ENCODE measurements around the gene TEKTIP1.

The TEKTIP1 gene

DNA sequence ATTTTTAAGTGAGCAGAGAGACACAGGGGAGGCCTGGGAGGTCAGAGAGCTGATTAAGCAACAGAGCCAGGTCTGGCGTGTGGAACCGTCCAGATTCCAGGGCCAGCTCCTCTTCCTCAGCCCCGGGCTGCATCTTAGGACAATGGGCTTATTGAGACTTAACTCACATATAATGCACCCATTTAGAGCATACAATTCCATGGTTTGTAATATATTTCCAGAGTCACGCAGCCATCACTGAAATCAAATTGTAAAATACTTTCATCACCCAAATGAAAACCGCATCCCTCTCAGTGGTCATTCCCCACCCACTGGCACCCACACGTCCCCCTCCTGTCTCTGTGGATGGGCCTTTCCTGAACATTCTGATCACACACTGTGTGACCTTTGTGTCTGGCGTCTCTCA lies 31.6 kb downstream of the TEKTIP1 start:
- POLR2A ChIA-PET (ENCODE audit: low non-redundant PET) = no interaction called here
- CTCF ChIA-PET = interaction anchor here (0.7 kb wide), 1 partner anchor 14 kb away, joined by 5 read pairs; no protein-coding TSS in a partner anchor
- TF ChIP-seq, protein P1, sequence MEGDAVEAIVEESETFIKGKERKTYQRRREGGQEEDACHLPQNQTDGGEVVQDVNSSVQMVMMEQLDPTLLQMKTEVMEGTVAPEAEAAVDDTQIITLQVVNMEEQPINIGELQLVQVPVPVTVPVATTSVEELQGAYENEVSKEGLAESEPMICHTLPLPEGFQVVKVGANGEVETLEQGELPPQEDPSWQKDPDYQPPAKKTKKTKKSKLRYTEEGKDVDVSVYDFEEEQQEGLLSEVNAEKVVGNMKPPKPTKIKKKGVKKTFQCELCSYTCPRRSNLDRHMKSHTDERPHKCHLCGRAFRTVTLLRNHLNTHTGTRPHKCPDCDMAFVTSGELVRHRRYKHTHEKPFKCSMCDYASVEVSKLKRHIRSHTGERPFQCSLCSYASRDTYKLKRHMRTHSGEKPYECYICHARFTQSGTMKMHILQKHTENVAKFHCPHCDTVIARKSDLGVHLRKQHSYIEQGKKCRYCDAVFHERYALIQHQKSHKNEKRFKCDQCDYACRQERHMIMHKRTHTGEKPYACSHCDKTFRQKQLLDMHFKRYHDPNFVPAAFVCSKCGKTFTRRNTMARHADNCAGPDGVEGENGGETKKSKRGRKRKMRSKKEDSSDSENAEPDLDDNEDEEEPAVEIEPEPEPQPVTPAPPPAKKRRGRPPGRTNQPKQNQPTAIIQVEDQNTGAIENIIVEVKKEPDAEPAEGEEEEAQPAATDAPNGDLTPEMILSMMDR (conservative IDR thresholded peaks at IDR 0.05; ENCODE audit: low read depth) = no peak
- peak overlapping the region; percentile 81 for H3K27ac ChIP-seq
- no peak for DNase-seq (ENCODE audit: low spot score)

DNA sequence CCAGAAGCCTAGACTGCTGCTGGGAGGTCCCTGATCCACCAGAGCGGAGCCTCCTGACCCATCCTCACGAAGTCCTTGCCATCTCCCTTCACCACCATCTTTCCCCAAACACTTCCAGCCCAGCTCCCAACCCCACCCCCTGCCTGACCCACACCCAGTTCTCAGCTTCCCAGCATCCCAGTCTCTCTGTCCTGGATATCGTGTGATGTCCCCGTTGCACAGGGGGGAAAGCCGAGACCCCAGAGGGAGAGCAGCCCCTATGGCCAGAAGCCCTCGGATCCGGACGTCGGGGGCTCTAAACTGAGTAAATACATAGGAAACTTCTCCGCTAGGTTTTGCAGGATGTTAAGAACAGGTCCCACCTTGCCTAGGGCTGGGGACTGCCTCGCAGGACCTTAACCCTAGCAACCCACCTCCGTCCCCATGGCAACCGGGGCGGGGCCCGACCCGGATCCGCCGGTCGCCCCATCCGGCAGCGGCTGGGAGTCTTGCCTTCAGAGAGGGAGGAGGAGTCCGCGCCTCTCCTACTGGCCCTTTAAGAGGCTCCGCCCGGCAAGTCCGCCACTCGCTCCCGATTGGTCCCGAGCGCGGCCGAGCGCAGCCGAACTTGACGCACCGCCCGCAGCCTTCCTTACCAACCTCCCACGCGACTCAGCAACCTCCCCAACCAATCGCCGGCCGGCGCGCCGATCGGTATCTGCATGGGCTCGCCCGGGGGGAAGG lies 33.3 kb downstream of the TEKTIP1 start:
- ChIA-PET POLR2A (ENCODE audit: low non-redundant PET) (no interaction called here), CTCF (no interaction called here)
- peak overlapping the region; percentile 81 for H3K27ac ChIP-seq
- TF ChIP-seq, protein P1 (conservative IDR thresholded peaks at IDR 0.05; ENCODE audit: low read depth) = no peak
- DNase-seq (ENCODE audit: low spot score) = peak; percentile 93

DNA sequence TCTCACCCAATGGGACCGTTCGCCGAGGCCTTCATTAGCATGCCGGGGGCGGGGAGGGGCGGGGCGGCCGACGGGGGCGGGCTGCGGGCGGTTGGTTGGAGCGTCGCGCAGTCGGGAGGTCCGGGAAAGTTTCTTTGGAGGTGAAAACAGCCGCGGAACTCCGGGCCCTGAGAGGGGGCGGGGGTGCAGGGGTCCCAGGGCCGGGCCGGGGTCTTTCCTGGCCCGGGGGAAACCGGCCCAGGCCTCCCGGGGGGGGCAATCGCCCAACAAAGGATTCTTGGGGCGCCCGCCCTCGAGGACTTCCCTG lies 33.8 kb downstream of the TEKTIP1 start, which contains the start of gene HMG20B:
Gene HMG20B, plus strand, starts transcription at position 90 of the 307 bp plus-strand sequence. CDS start 366 bp downstream, outside the sequence.
- H3K27ac ChIP-seq = peak within 1 kb of the TSS; percentile 81
- TF ChIP-seq, protein P1 (conservative IDR thresholded peaks at IDR 0.05; ENCODE audit: low read depth) = no peak
- DNase-seq (ENCODE audit: low spot score) = no peak
- ChIA-PET CTCF (no interaction called here), POLR2A (ENCODE audit: low non-redundant PET) (no interaction called here)

DNA sequence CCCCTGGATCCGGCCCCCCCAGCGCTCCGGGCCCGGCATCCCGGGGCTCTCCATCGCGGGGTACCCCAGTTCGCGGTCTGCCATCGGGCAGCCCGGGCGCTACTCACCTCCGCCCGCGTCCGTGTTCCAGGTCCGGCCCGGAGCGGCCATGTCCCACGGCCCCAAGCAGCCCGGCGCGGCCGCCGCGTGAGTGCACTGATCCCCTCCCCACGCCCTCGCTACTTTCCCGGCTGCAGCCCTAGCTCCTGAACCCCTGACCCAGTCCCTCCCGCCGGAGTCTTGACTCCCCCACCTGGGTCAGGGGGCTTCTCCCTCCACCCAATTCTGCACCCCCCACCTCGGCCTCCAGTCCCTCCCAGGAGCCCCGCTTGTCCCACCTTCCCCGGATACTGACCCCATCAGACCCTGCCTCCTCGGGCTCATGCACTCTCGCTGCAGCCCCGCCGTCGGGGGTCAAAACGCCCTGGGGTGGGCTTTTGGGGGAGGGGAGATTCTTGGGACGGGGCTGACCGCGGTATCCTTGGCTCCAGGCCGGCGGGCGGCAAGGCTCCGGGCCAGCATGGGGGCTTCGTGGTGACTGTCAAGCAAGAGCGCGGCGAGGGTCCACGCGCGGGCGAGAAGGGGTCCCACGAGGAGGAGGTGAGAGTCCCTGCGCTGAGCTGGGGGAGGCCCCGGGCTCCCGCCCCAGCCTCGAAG lies 34.3 kb downstream of the TEKTIP1 start:
- no peak for DNase-seq (ENCODE audit: low spot score)
- ChIA-PET CTCF (interaction anchor here (1.1 kb wide), 1 partner anchor 29 kb away, joined by 3 read pairs; no protein-coding TSS in a partner anchor), POLR2A (ENCODE audit: low non-redundant PET) (no interaction called here)
- H3K27ac ChIP-seq = peak overlapping the region; percentile 81
- TF ChIP-seq, protein P1 (conservative IDR thresholded peaks at IDR 0.05; ENCODE audit: low read depth) = no peak

DNA sequence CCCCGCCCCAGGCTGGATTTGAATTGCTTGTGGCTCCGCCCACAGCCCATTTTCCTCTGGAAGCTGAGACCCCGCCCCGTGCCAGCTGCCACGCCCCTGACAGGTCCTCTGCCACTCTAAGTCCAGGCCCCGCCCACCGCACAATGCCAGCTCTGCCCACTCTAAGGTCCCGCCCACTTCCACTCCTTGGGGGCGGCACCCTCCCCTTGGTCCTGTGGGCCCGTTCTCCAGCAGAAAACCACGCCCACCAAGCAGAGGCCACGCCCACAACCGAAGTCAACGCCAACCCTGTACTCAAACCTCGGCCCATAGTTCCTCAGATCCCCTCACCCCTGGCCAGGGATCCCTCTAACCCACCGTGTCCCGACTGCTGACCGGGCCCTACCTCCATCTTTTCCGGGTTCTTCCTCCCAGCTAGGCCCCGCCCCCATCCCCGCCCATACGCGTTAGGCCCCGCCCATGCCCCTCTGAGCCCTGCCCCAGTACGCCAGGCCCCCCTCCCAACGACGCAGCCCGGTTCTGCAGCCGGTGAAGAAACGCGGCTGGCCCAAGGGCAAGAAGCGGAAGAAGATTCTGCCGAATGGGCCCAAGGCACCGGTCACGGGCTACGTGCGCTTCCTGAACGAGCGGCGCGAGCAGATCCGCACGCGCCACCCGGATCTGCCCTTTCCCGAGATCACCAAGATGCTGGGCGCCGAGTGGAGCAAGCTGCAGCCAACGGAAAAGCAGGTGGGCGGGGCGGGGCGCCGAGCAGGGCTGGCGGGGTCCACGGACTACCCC lies 35.1 kb downstream of the TEKTIP1 start:
- DNase-seq (ENCODE audit: low spot score) = peak; percentile 89
- peak overlapping the region; percentile 81 for H3K27ac ChIP-seq
- POLR2A ChIA-PET (ENCODE audit: low non-redundant PET) = interaction anchor here (0.5 kb wide), 1 partner anchor 20 kb away, joined by 3 read pairs; no protein-coding TSS in a partner anchor
- TF ChIP-seq, protein P1 (conservative IDR thresholded peaks at IDR 0.05; ENCODE audit: low read depth) = no peak
- CTCF ChIA-PET = interaction anchor here (1.1 to 1.6 kb wide), 2 partner anchors 11 to 29 kb away, joined by 3 to 4 read pairs; partner anchors contain the start of gene GIPC3

DNA sequence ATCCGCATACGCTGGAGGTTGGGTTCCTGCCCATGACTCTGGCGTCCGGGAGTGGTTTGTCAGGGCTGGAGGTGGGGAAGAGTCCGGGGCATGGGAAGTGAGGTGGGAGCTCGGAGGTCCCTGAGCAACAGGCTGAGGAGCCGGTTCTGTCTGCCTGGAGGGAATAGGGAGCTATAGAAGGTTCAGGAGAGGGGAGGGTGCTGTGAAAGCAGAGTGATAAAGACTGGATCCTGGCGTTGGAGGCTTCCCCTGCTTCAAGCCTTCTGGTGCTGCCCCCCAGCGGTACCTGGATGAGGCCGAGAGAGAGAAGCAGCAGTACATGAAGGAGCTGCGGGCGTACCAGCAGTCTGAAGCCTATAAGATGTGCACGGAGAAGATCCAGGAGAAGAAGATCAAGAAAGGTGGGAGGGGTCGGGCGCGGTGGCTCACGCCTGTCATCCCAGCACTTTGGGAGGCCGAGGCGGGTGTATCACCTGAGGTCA lies 36.3 kb downstream of the TEKTIP1 start:
- TF ChIP-seq, protein P1 (conservative IDR thresholded peaks at IDR 0.05; ENCODE audit: low read depth) = peak; percentile 37; the same call in 1 of the 2 replicates
- ChIA-PET POLR2A (ENCODE audit: low non-redundant PET) (no interaction called here), CTCF (interaction anchor here (0.6 to 1.7 kb wide), 5 partner anchors 10 to 48 kb away, joined by 3 to 7 read pairs (median 4); partner anchors contain the start of gene GIPC3)
- no peak for DNase-seq (ENCODE audit: low spot score)
- peak overlapping the region; percentile 81; the same call in 1 of the 2 replicates for H3K27ac ChIP-seq

All from RWPE1 (cell line).